ENCODE results near the gene OTUD6A.
"Not testable (repeated sequence)": the region's sequence is repeated elsewhere in the genome, so short reads cannot be mapped to it uniquely, and the experiment has no call there.

Gene OTUD6A

DNA sequence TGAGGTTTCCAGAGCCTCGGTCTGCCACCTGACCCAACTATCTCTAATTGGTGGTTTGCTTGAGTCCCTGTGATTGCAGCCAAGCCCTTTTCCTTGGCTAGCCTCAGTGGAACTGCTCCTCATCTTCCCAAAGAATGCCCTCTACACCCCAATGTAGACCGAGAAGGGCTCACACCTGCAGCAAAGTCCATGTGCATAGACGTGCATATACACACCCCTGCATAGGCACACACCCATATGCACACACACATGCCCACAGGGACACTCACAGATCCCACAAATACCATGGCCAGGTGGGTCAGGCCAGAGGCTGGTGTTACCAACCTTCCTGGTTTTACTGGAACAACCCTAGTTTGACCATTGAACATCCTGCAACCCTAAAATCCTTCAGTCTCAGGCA is 12.9 kb upstream of the OTUD6A start:
- DNase-seq, result no peak

DNA sequence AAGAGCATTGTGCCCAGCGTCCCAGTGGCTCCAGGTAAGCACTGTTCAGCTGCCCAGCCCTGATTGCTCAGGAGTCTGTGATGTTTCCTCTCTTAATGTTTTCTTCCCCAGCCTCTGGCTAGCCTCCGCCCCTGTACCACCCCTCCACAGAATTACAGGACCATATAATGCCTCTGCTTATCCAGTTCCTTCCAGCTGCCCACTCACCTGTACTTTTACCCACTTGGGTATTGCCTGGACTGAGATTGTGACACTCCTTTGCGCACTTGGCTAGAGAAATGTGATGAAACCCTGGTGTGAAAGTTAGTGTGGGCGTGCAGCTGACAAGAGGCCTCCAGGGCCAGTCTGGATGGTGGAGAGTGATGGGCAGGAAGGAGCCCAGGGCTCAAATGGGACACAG is 12.3 kb upstream of the OTUD6A start, which contains the start of gene AWAT2:
Gene AWAT2 (minus strand): TSS at position 14 of the 400 bp plus-strand sequence. CDS start 6 bp downstream, at position 8.
- no peak for DNase-seq

DNA sequence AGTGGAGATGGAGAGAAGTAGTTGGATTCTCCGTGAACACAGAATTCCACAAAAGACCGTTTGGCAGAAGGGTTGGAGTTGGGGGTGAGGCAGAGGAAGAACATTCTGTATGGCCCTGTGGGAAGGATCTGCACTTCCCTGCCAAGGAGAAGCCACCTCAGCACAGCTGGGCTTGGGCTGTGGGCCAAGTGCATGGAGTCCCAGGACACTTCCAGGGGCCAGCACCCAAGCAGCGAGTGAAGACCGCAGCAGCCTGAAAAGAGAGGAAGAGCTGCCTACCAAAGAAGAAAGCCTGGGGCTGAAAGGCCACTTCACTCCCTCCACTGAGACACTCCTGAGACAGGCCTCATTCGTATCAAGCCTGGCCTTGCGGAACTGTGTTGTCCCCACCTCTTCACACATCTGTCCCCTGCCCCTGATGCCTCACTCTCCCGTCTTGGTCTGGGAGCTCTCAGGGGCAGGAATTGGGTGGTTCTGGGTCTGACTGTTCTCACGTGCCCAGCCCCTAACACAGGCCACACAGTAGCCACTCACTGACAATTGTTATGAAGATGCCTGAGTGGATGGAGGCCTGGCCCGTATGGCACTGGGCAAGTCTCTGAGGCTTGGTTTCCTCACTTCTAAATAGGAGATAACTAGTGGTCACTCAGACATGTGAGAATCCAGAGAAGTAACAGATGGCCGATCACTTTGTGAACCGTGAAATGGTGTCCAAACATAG is 9.2 kb upstream of the OTUD6A start:
- DNase-seq, result no peak

DNA sequence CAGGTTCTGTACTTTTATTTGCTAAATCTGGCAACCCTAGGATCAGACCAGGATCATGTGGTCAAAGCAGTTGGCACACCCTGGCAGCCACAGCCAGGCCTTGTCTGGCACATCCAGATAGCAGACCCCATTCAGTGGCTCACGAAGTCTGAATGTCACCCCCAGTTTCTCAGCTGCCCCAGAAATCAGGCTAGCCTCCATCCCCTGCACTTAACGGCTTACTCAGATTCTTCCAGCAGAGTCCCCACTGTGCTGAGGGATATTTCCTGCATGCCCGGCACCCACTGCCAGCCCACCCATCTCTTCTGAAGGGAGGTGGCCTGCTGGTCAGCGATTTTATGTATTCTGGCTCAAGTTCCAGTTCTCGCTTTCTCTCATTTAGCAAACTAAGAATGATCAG is 7.9 kb upstream of the OTUD6A start:
- no peak for DNase-seq

DNA sequence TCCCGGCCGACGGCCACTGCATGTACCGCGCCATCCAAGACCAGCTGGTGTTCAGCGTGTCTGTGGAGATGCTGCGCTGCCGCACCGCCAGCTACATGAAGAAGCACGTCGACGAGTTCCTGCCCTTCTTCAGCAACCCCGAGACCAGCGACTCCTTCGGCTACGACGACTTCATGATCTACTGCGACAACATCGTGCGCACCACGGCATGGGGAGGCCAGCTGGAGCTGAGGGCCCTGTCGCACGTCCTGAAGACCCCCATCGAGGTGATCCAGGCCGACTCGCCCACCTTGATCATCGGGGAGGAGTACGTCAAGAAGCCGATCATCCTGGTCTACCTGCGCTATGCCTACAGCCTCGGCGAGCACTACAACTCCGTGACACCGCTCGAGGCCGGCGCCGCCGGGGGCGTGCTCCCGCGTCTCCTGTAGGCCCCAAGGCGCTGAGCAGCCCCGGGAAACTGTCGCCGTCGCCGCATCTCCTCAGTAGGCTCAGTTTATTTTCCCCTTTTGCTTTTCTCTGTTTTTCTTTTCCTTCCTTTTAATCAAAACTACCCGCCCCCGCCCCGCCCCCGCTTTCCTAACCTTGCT is 799 bp downstream of the OTUD6A start:
- DNase-seq, result no peak

DNA sequence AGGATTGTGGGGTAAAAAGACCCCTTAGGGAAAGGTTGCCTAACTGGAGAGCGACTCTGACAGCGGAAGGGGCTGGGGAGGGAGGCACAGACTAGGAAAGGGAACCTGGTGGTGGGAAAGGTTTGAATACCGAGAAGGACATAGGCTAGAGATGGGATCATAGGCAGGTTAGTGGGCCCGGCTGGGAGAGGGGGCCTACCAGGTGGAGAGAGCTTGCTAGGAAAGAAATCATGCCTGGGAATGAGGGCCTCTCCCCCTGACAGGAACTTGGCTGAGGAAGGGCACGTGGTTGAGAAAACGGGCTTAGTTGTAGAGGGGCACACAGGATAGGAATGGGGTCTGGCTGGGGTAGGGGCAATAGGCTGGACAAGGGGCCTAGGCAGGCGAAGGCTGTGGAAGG is 4.4 kb downstream of the OTUD6A start:
- DNase-seq, result no peak

DNA sequence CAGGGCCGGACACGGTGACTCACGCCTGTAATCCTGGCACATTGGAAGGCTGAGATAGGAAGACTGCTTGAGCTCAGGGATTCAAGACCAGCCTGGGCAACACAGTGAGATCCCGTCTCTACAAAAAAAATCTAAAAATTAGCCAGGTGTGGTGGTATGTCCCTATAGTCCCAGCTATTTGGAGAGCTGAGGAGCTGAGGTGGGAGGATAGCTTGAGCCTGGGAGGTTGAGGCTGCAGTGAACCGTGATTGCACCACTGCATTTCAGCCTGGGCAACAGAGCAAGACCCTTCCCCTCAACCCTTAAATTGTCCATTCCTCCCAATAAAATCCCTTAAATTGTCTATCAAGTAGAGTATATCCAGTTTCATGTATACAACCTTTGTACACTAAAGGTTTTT is 17.0 kb downstream of the OTUD6A start:
- no peak for DNase-seq

DNA sequence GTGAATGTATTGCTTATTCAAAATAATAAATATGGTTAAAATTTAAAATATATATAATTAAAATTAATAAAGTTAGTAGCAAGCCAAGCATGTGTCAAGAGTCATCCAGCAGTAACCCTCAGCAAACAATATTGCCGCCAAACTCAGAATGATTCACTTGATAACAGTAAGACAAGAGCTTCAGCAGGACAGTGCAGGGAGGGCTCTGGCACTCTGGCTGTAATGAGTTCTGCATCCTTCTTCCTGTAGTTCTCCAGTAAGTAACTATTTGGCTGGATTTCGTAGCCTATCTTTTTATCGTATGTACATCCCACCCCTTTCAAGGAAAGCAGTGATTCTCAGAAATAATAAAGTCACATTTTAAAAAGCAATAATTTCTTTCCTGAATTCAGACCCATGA is 17.6 kb downstream of the OTUD6A start:
- DNase-seq, result no peak

DNA sequence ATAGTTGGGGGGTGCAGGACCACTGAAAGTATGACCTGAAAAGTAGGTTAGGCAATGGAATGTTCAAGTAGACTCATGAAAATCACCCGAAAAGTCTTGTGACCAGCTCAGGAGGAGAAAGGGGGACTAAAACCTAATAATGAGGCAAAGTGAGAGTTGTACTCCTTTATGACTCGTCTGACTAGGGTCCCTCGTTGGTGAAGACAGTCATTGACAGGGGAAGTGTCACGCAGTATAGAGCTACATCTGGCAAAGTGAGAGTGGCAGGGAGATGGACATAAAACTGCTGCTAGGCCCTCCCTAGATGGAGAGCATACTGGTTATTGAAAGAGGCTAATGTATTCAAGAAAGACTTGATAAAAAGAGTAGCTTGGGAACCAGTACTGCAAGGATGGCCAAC is 20.5 kb downstream of the OTUD6A start:
- DNase-seq, result no peak

DNA sequence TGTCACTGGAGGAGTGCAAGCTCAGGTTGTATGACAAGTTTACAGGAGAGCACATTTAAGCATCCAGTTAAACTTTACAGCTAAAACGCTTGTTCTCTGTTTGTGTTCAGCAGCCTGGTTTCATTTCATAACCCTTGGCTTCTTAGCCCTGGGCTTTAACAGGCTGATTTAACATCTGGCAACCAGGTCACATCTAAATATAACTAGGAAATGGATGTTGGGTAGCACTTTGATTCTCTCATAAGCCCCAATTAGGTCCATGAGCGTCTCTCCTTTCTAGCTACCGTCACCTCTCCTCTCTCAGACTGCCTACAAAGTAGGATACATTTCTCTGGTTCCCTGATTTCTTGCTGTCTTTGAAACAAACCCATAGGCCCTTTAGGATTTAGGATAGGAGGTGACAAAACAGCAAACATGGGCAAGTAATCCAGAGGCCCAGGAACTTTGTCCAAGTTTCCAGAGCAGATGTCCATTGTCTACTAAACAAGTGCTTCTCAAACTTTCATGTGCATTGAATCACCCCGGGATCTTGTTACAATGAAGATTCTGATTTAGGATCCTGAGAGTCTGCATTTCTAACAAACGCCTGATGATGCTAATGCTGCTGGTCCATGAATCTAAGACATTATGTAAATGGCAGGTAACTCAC is 22.5 kb downstream of the OTUD6A start:
- no peak for DNase-seq

DNA sequence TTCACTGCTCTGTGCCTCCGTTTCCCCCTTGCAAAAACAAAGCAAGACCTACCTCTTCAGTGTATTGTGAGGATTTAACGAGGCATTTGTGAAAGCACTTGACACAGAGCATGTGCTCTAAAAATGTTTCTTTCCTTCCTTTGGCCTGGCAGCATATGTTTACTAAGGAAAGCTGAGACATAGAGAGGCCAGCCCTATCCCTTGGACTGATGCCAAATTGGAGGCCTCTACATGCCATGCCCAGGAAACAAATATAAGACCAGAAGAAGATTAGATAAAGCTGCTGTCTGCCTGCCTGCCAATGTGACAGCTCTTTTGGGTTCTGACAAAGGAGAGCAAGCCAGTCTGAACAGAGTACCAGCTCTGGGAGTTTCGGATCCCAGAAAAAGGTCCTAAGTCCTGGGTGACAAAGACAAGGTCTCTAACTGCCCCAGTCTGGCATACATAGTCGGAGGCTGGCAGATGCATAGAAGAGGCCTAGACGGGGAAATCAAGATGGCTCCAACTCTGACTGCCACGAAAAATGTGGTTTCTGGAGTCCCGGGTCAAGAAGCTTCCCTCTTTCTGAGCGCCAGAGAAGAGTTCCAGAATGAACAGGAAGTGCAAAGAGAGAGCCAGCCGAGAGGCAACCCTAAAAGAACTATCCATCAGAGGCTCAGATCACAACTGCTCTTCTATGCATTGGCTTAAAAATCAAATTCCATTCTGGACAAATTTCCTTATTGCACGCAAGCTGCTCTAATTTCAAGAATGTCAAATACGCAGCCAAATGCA is 25.8 kb downstream of the OTUD6A start:
- DNase-seq, result no peak

DNA sequence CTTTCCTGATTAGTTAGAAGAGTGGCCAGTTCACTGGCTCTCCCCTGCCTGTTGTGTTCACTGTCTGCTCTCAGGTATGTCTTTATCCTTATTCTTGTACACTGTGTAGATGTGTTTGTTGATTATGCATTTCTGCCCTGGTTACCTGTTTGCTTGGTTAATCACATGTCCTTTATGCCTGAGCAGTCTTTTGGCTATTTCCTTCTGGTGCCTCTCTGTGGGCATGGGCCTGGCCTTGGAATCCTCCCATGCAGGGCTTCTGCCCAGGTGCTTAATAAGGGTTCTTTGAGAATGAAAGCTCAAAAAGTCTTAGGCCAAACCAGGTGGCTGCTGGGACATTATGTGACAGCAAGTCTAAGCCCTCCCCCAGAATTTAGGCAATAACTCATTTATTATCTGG is 26.5 kb downstream of the OTUD6A start:
- no peak for DNase-seq

DNA sequence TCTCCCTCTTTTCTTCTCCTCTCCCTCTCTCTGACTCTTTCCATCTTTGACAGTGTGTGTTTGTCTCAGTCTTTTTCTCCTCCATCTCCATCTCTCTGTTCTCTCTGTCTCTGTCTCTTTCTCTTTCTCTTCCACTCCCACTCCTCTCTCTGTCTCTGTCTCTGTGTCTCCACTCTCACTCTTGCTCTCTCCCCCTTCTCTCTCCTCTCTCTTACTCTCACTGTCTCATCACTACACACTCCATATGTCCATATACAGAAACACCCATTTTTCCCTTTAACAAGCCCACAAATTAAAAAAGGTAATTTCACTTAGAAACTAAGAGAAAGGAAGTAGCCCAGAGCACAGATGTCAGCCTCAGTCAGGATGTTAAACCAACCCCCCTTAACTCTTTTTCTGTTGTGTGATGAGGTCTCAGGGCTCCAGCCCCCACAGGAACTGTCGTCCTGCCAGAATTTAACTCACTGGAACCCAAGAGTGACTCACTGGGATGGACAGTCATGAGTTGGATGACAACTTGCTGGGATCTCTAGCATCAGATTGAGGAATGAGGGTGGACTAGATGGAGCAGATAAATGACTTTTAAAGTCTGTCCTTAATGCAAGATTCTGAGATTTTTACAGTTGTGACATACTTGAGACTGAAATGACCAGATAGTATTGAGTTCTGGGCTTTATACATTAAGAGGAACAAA is 27.5 kb downstream of the OTUD6A start:
- no peak for DNase-seq

DNA sequence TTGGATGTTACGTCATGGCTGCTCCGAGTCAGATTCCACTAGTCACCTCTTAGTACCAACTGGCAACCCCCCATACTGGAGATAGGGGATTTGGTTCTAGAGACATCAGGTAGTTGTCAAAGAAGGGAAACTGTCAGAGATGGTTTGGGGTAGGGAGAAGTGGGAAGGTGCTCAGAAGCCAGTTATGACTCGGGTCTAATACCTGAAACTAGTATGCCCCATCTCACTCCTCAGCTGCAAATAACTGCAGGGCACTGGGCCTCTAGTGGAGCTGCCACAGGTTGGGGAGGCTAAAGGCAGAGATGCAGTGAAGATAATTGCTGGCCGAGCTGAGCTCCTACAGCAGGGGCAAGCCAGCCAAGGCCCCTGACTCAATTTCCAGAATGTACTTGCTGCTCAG is 30.0 kb downstream of the OTUD6A start:
- DNase-seq, result no peak

DNA sequence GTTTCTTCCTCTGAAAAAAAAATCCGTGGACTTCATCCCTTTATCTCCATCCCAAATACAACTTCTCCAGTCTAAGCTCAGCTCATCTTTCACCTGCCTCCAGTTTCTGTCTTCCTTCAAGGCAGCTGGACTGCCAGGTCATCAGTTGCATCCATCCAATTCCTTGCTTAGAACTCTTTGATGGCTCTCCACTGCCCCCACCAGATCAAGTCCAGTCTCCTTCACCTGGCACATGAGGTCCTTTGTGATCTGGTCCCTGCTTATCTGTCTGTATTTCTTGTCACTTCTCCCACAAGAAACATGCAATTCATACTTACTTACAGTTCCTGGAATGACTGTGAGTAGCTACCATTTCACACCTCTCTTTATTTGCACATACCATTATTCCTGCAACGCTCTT is 33.8 kb downstream of the OTUD6A start:
- DNase-seq, result no peak

DNA sequence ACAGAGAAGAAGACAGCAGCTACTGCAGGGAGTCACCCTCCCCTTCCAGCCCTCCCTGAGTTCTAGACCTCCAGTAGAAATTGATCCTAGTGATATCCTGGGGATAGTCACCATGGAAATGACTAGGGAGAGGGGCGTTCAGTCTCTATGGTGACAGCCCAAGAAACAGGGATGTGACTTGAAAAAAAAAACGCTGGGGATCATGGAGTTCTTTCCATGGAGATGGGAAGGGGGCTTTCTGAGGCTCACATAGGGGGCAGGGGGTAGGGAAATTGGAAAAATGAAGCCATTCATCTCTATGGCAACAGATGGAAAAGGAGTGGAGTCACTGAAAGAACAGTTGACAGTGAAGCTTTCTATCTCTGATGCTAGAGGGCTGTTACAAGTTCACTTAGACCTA is 43.0 kb downstream of the OTUD6A start:
- no peak for DNase-seq

DNA sequence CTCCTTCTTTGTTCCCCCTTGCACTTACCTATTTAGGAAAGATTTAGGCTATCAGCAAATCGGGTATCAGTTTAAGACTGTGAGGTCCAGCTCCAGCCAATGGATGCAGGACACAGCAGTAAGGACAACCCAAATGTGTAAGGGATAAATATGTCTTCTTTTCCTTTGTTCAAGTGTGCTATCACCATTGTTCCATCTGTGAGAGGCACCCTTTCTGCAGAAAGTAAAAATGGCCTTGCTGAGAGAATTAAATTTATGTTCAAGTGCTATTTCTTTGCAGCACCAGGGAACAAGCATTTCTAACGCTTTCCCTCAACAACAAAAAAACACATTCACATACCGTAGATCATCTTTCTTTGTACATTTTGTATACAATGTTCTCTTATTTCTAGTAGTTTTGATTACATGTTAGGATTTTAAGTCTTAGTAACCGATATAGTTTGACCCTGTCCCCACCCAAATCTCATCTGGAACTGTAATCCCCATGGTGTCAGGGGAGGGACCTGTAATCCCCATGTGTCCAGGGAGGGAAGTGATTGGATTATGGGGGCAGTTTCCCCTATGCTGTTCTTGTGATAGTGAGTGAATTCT is 49.3 kb downstream of the OTUD6A start:
- not testable (repeated sequence) for DNase-seq

All from activated CD4-positive, alpha-beta T cell treated with anti-CD3 and anti-CD28 coated beads for 1 hour (primary cell).